Fibroblast of the aortic adventitia (primary cell): ENCODE data around the gene CPHXL2. TPM values are rescaled to one million over a fixed set of nuclear protein-coding genes. Genes with fewer than 3 reads are reported as not detected.

ENCODE experiments used
- DNase-seq: peaks from one replicate; pipeline ENCODE4 v3.0.0-alpha.2; 2010; ENCODE audit warnings: low read depth
- H3K4me3 ChIP-seq: 2 replicates; pipeline ENCODE4 v1.5.1; 2011; ENCODE audit warnings: low read depth, mild to moderate bottlenecking, control low read depth, low read length, moderate library complexity
- total RNA-seq: library from RNA; depleted of rRNA; stranded (reverse); fragments of >200 nt; gene quantifications from 2 replicates; pipeline ENCODE4 v1.2.3, GENCODE V29; 2012; ENCODE audit warnings: low replicate concordance
- TF ChIP-seq, protein P1 (sequence below): IDR thresholded peaks from 2 replicates; pipeline ENCODE4 v1.5.1; 2011; ENCODE audit warnings: mild to moderate bottlenecking, low read length, control low read depth, inconsistent platforms; ENCODE audit not compliant: insufficient read depth

Gene CPHXL2
- total RNA-seq: not detected in 2 replicates

DNA sequence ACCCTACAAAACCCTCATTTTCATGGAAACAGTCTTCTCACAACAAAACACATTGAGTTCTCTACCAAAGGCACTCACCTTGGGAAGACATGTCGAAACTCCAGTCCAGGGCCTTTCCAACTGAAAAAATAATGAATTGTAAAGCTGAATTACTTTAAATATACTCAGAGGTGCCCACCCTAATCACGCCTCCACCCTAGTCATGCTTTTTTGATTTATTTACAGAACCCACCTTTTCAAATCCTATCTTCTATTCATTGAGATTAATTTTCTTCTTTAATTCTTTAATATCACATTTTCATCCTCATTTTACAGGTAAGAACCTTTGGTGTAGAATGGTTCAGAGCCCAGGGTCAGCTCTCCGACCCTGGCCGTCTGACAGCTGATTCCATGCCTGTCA, at the start of gene CPHXL2:
CPHXL2 (minus strand) TSS at position 101 of the 400 bp plus-strand sequence; CDS start at position 91, 10 bp downstream.
- no peak within 1 kb of the TSS for H3K4me3 ChIP-seq
- no peak for DNase-seq
- TF ChIP-seq, protein P1, sequence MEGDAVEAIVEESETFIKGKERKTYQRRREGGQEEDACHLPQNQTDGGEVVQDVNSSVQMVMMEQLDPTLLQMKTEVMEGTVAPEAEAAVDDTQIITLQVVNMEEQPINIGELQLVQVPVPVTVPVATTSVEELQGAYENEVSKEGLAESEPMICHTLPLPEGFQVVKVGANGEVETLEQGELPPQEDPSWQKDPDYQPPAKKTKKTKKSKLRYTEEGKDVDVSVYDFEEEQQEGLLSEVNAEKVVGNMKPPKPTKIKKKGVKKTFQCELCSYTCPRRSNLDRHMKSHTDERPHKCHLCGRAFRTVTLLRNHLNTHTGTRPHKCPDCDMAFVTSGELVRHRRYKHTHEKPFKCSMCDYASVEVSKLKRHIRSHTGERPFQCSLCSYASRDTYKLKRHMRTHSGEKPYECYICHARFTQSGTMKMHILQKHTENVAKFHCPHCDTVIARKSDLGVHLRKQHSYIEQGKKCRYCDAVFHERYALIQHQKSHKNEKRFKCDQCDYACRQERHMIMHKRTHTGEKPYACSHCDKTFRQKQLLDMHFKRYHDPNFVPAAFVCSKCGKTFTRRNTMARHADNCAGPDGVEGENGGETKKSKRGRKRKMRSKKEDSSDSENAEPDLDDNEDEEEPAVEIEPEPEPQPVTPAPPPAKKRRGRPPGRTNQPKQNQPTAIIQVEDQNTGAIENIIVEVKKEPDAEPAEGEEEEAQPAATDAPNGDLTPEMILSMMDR: no peak

DNA sequence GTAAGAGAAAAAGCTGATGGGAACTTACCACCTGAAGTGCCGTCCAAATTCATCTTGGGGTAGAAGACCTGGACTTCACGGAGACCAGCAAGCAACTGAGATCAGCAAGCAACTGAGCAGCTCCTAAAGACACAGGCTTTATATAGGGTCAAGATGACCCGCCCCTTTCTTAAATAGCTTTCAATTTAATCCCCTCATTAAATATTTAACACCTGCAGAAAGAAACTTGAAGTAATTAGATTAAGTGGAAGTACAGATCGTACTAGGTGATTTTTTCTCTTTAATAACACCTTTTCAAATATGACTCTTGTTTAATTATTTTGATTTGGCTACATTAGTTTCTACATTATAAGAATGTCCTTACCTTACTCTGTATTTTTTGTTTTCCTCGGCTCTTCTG, 49.6 kb upstream of the CPHXL2 start, which contains the start of gene CPHXL:
CPHXL (minus strand) TSS at position 101 of the 400 bp plus-strand sequence; CDS start at position 53, 48 bp downstream.
- no peak for DNase-seq
- TF ChIP-seq, protein P1: no peak
- no peak within 1 kb of the TSS for H3K4me3 ChIP-seq

DNA sequence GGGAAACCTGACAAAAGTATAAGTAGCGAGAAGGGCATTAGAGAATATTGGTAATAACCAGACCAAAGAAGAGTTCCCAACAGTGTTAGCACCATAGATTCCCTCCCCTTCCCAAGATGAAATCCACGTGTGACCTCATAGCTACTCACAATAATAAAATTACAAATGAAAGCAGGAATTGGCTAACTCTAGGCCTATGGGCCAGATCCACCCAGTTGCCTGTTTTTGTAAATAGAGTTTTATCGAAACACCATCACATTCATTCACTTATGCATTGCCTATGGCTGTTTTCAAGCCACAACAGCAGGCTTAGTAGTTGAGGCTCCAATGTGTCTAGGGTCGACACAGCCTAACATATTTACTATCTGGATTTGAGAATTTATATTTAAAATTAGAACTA, 41.6 kb upstream of the CPHXL2 start:
- H3K4me3 ChIP-seq: no peak overlapping the region
- no peak for DNase-seq
- TF ChIP-seq, protein P1: no peak

DNA sequence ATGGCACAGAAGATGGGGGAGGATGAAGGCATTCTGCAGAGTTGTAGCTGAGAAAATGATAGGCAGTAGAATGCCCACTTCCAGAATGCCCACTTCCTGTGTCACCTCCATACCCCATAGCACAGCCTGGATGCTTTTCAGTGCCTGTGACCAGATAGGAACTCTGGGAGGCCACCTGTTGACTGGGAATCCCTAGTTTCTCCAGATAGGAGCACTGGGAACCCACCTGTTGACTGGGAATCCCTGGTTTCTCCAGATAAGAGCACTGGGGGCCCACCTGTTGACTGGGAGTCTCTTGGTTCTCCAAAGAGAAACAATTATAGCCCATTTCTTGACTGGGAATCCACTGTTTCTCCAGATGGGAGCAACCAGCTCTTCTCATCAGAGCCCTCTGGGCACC, 37.9 kb upstream of the CPHXL2 start:
- no peak overlapping the region for H3K4me3 ChIP-seq
- TF ChIP-seq, protein P1: no peak
- DNase-seq: no peak

DNA sequence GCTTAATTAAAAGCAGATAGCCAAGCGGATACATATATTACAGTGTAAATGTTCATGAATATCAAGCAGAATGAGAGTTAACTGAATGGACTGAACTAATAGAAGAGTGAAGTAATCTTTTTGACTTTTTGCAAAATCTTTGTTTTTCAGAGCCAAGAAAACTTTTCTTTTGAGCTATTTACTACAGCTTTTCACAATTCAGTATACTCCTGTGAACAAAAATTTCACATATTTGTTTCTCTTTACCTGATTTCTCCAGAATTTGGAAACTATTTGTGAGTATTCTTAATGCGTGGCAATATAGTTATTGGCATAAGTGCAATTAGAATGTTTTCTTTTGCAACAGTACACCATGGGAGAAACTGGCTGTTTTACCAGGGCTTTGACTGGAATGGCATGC, 33.5 kb upstream of the CPHXL2 start:
- TF ChIP-seq, protein P1: no peak
- no peak for DNase-seq
- no peak overlapping the region for H3K4me3 ChIP-seq

DNA sequence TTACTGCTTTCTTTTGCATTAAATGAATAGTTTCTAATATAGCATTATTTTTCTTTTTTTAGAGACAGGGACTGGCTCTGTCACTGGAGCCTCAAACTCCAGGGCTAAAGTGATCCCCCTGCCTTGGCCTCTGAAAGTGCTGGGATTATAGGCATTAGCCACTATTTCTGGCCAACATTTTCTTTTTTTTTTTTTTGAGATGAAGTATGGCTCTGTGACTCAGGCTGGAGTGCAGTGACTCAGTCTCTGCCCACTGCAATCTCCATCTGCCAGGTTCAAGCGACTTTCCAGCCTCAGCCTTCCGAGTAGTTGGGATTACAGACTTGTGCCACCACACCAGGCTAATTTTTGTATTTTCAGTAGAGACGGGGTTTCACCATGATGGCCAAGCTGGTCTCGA, 26.5 kb upstream of the CPHXL2 start:
- TF ChIP-seq, protein P1: no peak
- DNase-seq: peak; percentile 22
- H3K4me3 ChIP-seq: no peak overlapping the region

DNA sequence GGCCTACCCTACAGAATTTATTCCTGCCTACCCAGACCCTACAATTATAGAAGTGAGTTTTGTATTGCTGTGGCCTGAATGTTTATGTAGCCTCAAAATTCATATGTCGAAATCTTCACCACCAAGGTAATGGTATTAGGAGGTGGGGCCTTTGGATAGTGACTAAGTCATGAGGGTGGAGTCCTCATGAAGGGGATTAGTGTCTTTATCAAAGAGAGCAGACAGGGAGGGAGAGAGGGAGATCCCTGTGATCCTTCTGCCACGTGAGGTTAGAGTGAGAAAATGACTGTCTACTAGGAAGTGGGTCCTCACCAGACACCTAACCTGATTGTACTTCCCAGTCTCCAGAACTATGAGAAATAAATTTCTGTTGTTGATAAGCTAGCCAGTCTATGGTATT, 25.4 kb upstream of the CPHXL2 start:
- TF ChIP-seq, protein P1: no peak
- DNase-seq: no peak
- H3K4me3 ChIP-seq: no peak overlapping the region
